8988T (cell line): ENCODE data around the gene EXO1.

ENCODE experiments used
- DNase-seq: peaks from one replicate; pipeline ENCODE4 v3.0.0; 2011

Gene EXO1

DNA sequence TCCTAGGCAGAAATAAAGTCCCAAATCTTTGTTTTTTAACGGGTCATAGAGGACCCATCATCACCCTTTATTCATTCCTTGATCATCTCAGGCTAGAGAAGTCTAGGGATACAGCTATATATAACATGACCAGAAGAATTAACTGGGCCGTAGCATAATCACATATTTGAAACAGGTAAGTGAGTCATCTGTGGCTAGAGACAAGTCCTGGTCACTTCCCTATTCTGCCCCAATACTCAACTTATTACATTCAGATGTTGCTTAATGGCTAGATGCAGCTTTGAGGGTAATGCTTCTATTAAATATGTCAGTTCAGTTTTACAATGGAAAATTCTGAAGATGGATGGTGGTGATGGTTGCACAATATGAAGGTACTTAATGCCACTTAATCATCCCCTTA lies 47.0 kb downstream of the EXO1 start:
- no peak for DNase-seq

- no peak for DNase-seq
These were observed 48.6 kb downstream of the EXO1 start for GRCh38 chr1:241896670-241896962.

- no peak for DNase-seq
These were observed 51.2 kb downstream of the EXO1 start for GRCh38 chr1:241899210-241899609.

DNA sequence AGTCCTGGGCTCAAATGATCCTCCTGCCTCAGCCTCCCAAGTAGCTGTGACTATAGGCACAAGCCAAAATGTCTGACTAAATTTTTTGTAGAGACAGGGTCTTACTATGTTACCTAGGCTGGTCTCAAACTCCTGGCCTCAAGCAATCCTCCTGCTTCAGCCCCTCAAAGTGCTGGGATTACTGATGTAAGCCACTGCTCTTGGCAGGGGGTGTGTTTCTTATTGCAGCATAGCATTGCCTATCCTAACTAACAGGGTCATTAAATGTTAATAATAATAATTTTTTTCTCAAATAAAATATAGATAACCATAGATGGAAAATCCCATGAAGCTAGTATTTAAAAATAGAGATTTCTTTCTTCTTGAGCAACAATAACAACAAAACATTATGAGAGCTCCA lies 52.4 kb downstream of the EXO1 start:
- DNase-seq: no peak

DNA sequence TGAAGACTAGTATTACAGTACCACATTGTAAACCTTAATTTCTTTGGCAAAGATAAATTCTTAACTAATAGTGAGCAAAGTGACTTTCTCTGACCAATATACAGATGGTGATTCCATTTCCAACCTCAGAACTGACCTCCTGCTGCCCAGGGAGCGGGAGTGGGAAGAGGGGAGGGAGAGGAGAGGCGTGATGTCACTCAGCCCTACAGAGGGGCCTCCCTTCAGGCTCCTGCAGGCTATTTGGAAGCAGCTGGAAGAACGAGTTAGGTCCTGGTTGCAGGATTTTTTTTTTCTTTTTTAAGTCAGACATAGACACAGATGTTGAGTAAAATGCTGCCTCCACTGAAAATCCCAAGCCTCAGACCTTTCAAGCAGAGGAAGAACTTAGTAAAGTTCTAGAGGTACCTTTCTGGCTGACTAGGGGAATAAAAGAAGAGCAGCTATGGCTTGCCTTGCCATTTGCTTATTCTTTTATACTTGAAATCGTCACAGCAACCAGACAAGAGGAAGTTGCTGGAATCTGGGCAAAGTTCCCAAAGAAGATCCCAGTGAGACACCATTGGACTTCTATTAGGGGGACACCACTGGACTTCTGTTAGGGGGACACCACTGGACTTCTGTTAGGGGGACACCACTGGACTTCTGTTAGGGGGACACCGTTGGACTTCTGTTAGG lies 54.5 kb downstream of the EXO1 start:
- no peak for DNase-seq

GRCh38 chr1:241916196-241916595 lies 68.2 kb downstream of the EXO1 start:
- no peak for DNase-seq

GRCh38 chr1:241917487-241917886 lies 69.5 kb downstream of the EXO1 start:
- DNase-seq: no peak

DNA sequence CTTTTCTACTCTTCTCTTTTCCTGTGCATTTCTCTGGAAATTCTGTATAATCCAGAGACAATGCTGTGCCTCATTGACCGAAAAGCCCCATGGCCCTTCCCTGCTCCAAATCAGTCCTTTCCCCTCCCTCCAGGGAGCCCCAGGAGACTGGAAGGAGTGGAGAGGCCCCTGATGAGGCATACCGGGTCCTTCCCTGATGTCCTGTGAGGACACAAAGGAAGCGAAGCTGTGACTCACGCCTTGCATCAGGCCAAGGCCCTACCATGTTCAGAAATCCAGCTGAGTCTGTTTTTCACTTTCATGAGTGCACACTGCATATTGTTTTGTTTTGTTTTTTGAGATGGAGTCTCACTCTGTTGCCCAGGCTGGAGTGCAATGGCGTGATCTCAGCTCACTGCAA lies 70.9 kb downstream of the EXO1 start:
- no peak for DNase-seq

- no peak for DNase-seq
These were observed 76.2 kb downstream of the EXO1 start for GRCh38 chr1:241924080-241924808.

DNA sequence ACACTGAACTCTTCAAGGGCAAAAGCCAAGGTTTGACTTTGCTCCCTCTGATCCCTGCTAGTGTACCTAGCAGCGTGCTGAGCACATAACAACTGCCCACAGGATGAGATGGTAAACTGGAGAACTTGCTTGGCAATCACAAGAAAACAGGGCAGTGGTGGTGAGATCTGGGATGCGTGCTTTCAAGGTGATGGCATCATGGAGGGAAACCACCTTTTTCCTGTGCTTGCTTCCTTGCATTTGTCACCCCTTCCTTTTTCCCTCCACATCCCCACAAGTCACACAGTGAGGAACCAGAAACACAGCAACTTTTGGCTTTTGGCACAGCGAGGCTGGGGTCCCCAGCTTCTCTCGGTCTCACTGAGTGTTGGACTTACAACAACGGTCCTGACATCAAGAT lies 78.1 kb downstream of the EXO1 start:
- no peak for DNase-seq

DNA sequence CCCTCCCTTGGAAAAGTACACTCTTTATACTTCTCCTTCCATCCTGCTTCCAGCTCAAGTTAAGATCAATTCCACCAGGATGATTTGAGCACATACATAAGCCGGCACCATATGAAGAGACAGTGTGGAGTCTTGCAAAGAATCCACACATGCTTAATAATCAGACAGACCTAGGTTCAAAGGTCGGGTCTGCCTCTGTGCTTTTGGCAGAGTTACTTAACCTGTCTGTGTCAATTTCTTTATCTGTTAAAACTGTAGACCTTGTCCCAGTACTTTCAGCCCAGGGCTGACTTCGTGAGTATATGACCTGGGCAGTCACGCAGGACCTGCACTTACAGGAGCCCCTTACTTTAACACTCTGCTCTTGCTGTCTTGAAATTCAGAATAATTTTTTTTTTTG lies 79.3 kb downstream of the EXO1 start:
- DNase-seq: no peak

DNA sequence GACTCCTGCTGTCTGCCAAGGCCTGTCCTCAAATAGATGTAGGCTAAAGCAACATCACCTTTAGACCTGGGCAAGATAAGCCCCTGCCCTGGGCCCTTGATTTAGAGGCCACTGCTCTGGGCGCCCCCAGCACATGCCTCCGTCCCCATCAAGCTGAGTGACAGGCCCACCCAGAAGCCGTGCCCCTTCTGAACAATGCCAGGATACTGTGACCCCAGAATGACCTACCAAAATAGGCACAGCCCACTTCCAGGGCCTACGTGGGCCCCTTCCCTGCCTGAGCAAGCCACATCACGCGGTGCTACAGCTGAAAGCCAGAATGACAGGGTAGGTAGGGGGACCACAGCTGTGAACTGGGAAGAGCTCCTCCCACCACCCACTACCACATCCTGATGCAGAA lies 84.8 kb downstream of the EXO1 start:
- DNase-seq: no peak

DNA sequence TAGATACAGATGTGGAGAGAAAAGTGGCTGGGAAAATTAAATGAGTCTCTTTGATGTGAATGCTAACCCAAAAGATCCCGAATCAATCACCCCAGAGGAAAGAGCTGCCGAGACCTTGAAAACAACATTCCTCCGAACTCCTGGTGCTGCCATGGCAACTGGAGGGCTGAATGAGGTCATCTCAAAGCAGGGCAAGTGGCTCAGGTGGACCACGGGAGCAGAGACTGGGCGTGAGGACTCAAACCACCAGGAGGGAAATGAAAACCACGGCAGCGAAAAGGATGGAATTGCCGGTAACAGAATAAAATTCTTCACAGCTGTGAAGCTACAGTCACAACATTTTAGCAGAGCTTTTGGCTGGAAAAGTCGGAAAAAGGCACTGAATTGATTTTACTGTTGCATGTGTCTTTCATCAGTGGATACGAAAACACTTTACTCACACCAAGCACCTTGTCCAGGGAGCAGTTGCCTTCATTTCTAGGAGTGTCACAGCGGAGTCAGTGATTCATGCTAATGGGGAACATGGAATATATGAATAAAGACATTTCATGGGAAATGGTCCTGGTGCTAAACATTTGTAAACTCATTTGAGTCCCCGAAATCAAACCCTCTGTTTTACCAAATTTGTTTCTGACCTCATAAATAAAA lies 86.3 kb downstream of the EXO1 start:
- DNase-seq: no peak

- no peak for DNase-seq
These were observed 86.9 kb downstream of the EXO1 start for GRCh38 chr1:241934866-241935265.
